Esophagus muscularis mucosa (tissue), 4 donors: ENCODE data around the gene DGKD. TPM values are rescaled to one million over a fixed set of nuclear protein-coding genes. Genes with fewer than 3 reads are reported as not detected.

Experiments used
- DNase-seq: peaks from one replicate; pipeline ENCODE4 v3.0.0-alpha.2; 2017; ENCODE audit errors: extremely low spot score
- H3K27ac ChIP-seq, 4 donors: fragments of 200-600 bp; sonication (generic); replicated peaks in 1 of 4; 1 replicate in 3 of 4; 2 replicates in 1 of 4; pipeline ENCODE4 v1.5.1; 2016 to 2019; ENCODE audit warnings: mild to moderate bottlenecking in 1 of 4
- H3K27me3 ChIP-seq, 4 donors: fragments of 200-600 bp; sonication (generic); one replicate each; pipeline versions ENCODE4 v1.5.1 to v1.6.0; 2016 to 2019
- H3K36me3 ChIP-seq, 4 donors: fragments of 200-600 bp; sonication (generic); one replicate each; pipeline ENCODE4 v1.5.1; 2016 to 2019
- H3K4me1 ChIP-seq, 4 donors: fragments of 200-600 bp; sonication (generic); one replicate each; pipeline ENCODE4 v1.5.1; 2016 to 2019
- H3K4me3 ChIP-seq, 4 donors: fragments of 200-600 bp; sonication (generic); 1 replicate in 2 of 4; 2 replicates in 2 of 4; pipeline ENCODE4 v1.5.1; 2016 to 2019; ENCODE audit warnings: mild to moderate bottlenecking in 4 of 4, moderate library complexity in 1 of 4
- H3K9me3 ChIP-seq, 4 donors: fragments of 200-600 bp; sonication (generic); 1 replicate in 3 of 4; 2 replicates in 1 of 4; pipeline ENCODE4 v1.5.1; 2016 to 2019
- EP300 ChIP-seq: sonication (generic); formaldehyde crosslinking; IDR thresholded peaks from one replicate; pipeline ENCODE4 v1.6.1; 2017; ENCODE audit warnings: antibody characterized with exemption
- POLR2A ChIP-seq: fragments of 450-650 bp; IDR thresholded peaks from one replicate; pipeline ENCODE4 v1.6.1; 2017; ENCODE audit warnings: antibody characterized with exemption, moderate library complexity, mild to moderate bottlenecking, low read depth
- POLR2AphosphoS5 ChIP-seq, 2 donors: sonication (generic); formaldehyde crosslinking; IDR thresholded peaks; one replicate each; pipeline ENCODE4 v1.6.1; 2017; ENCODE audit warnings: antibody characterized with exemption in 2 of 2
- WGBS: methylation state at CpG from one replicate; pipeline ENCODE4 v1.1.5; 2018; 5-methylcytosine and 5-hydroxymethylcytosine counted together
- intact Hi-C: fragments of 100-400 bp; cut with DNase I; formaldehyde crosslinking; loops from one replicate; pipeline ENCODE4 v1.15.1; 2023
- total RNA-seq, 4 donors: library from RNA; depleted of rRNA; stranded (reverse); fragments of >200 nt; gene quantifications; one replicate each; pipeline versions ENCODE4 v1.1.0 to v1.2.1, GENCODE V29; 2016
- TF ChIP-seq, protein P1 (sequence below), 3 experiments: fragments of 200-600 bp in 2 of 3; fragments of 450-650 bp in 1 of 3; sonication (generic) in 2 of 3; IDR thresholded peaks; one replicate each; pipeline ENCODE4 v1.5.1; 2017 to 2019; ENCODE audit warnings: antibody characterized with exemption in 3 of 3, mild to moderate bottlenecking in 2 of 3, moderate library complexity in 1 of 3

Gene DGKD
- total RNA-seq, 4 donors from 2014 or later: 11.6 to 16.1 (median 13.3) TPM

DNA sequence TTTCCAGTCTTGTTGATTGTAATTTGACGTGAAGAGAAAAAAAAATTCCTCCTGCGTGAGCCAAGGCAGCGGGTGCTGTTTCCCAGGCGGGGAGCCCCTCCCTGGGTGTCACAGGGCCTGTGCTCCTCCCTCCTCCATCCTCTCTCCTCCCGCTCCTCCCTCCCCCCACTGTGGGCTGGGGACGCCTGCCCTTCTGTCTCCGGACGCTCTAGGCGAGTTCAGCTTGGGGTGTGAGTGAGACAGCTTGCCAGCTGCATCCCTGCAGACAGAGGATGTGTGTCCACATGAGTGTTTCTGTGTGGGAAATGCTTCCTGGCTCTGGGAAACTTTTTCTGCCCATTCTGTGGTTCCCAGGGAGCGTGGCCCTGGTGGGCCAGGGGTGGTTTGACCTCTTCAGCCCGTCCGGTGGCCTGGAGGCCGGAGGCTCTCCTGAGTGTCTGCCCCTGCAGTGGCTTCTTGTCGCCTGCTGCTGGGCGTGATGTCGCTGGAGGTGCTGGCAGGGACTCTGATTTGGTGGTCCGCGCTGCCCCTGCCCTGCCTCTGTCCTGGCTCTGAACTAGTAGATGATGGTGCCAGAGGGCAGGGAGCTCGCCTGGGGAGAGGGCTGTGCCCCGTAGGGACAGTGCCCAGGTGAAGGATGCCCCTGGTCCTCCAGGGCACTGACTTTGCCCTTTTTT, 115.9 kb downstream of the DGKD start:
- Histone ChIP-seq H3K36me3 (peaks cover 4 to 77% (median 44%) of the 10 kb centered on the region in 4 donors), H3K27ac (peak overlapping the region; percentile 39 to 71 (median 68)), H3K27me3 (no peaks in the 10 kb centered on the region), H3K4me3 (peak overlapping the region; percentile 11 to 23 (median 18)), H3K9me3 (no peaks in the 10 kb centered on the region), H3K4me1 (peaks cover 14 to 29% (median 22%) of the 10 kb centered on the region in 4 donors)
- 75% methylated on average over 15 of the region's 20 CpGs for WGBS
- intact Hi-C loops: no loop called here
- no peak for DNase-seq
- TF ChIP-seq EP300: no peak
- TF ChIP-seq POLR2AphosphoS5 (IDR thresholded peaks at IDR 0.05): peak; percentile 27 to 58

- intact Hi-C loops: no loop called here
- WGBS: 83% methylated on average over 4 of the region's 14 CpGs
- TF ChIP-seq POLR2AphosphoS5 (IDR thresholded peaks at IDR 0.05) (no peak), POLR2A (no peak), EP300 (no peak)
- TF ChIP-seq, protein P1, sequence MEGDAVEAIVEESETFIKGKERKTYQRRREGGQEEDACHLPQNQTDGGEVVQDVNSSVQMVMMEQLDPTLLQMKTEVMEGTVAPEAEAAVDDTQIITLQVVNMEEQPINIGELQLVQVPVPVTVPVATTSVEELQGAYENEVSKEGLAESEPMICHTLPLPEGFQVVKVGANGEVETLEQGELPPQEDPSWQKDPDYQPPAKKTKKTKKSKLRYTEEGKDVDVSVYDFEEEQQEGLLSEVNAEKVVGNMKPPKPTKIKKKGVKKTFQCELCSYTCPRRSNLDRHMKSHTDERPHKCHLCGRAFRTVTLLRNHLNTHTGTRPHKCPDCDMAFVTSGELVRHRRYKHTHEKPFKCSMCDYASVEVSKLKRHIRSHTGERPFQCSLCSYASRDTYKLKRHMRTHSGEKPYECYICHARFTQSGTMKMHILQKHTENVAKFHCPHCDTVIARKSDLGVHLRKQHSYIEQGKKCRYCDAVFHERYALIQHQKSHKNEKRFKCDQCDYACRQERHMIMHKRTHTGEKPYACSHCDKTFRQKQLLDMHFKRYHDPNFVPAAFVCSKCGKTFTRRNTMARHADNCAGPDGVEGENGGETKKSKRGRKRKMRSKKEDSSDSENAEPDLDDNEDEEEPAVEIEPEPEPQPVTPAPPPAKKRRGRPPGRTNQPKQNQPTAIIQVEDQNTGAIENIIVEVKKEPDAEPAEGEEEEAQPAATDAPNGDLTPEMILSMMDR (IDR thresholded peaks at IDR 0.05): no peak
- Histone ChIP-seq H3K27ac (peak overlapping the region; percentile 39 to 71 (median 68)), H3K27me3 (no peaks in the 10 kb centered on the region), H3K9me3 (no peaks in the 10 kb centered on the region), H3K36me3 (peaks cover 4 to 77% (median 48%) of the 10 kb centered on the region in 4 donors), H3K4me1 (peaks cover 14 to 29% (median 22%) of the 10 kb centered on the region in 4 donors), H3K4me3 (no peak overlapping the region)
- no peak for DNase-seq
These were observed 116.5 kb downstream of the DGKD start for GRCh38 chr2:233470839-233471238.

- H3K9me3 ChIP-seq: no peaks in the 10 kb centered on the region
- H3K4me3 ChIP-seq: no peak overlapping the region
- TF ChIP-seq POLR2A: no peak
- TF ChIP-seq POLR2AphosphoS5 (IDR thresholded peaks at IDR 0.05): no peak
- TF ChIP-seq EP300: no peak
- TF ChIP-seq, protein P1 (IDR thresholded peaks at IDR 0.05): no peak
- H3K27ac ChIP-seq: peak overlapping the region in 1 of 4 donors; percentile 26
- peaks cover 14 to 29% (median 22%) of the 10 kb centered on the region in 4 donors for H3K4me1 ChIP-seq
- WGBS: 94% methylated on average over 12 of the region's 12 CpGs
- peaks cover 4 to 81% (median 51%) of the 10 kb centered on the region in 4 donors for H3K36me3 ChIP-seq
- no peak for DNase-seq
- intact Hi-C loops: no loop called here
- H3K27me3 ChIP-seq: no peaks in the 10 kb centered on the region
These were observed 117.2 kb downstream of the DGKD start for GRCh38 chr2:233471291-233472035.

DNA sequence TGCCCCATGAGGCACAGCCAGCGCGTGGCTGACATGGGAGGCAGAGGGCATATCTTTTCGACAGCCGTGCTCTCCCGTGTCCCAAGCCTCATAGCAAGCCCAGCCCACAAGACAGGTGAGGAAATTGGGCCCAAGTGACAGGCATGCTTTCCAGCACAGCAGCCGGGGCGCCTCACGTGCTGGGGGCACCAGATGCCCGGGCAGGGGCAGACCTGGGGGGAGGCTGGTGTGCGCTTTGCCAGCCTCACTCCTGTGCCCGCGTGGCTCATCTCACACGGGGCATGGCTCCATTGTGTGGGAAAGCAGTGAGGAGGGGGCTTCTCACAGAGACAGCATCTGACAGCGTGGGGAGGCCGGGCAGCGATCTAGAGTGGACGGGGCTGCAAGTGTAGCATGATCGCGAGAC, 119.1 kb downstream of the DGKD start:
- H3K4me1 ChIP-seq: peaks cover 14 to 29% (median 22%) of the 10 kb centered on the region in 4 donors
- peaks cover 12 to 82% (median 52%) of the 10 kb centered on the region in 4 donors for H3K36me3 ChIP-seq
- TF ChIP-seq, protein P1 (IDR thresholded peaks at IDR 0.05): no peak
- TF ChIP-seq POLR2AphosphoS5 (IDR thresholded peaks at IDR 0.05) (no peak), EP300 (no peak), POLR2A (no peak)
- H3K27me3 ChIP-seq: no peaks in the 10 kb centered on the region
- no peak for DNase-seq
- no peaks in the 10 kb centered on the region for H3K9me3 ChIP-seq
- no peak overlapping the region for H3K4me3 ChIP-seq
- no peak overlapping the region for H3K27ac ChIP-seq
- WGBS: 95% methylated on average over 17 of the region's 19 CpGs
- intact Hi-C loops: no loop called here

DNA sequence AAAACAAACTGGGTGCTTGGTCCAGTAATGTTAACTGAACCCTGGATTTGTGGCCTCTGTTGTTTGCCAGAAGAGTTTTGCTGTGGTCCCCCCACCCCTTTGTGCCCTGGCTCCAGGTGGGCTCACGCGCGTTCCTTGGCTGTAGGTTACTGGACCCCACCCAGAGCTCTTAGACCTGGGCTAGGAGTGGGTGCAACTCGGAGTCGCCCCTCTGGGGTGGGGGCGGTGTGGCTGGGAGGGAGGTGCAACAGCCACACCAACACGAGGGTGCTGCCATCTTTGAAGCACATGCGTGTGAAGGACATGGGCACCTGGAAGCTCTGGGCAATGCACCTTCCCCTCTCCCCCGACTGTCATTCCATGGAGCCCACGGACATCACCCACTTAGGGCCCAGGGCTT, 119.6 kb downstream of the DGKD start:
- H3K4me1 ChIP-seq: peaks cover 14 to 28% (median 20%) of the 10 kb centered on the region in 4 donors
- peaks cover 12 to 82% (median 53%) of the 10 kb centered on the region in 4 donors for H3K36me3 ChIP-seq
- H3K27ac ChIP-seq: peak overlapping the region in 1 of 4 donors; percentile 10
- TF ChIP-seq, protein P1 (IDR thresholded peaks at IDR 0.05): no peak
- TF ChIP-seq POLR2AphosphoS5 (IDR thresholded peaks at IDR 0.05): no peak
- no peak for TF ChIP-seq EP300
- TF ChIP-seq POLR2A: no peak
- H3K27me3 ChIP-seq: no peaks in the 10 kb centered on the region
- no peak overlapping the region for H3K4me3 ChIP-seq
- WGBS: 92% methylated on average over 7 of the region's 10 CpGs
- intact Hi-C loops: no loop called here
- H3K9me3 ChIP-seq: no peaks in the 10 kb centered on the region
- DNase-seq: no peak
